Keratinocyte (primary cell): ENCODE results near the gene SPRING1. TPM values are rescaled to one million over a fixed set of nuclear protein-coding genes. Genes with fewer than 3 reads are reported as not detected.
"Not testable (repeated sequence)": the region's sequence is repeated elsewhere in the genome, so short reads cannot be mapped to it uniquely, and the experiment has no call there.

Source experiments
- DNase-seq: peaks from one replicate; pipeline ENCODE4 v3.0.0-alpha.2; 2011; ENCODE audit warnings: low read depth, missing footprints, low spot score
- FAIRE-seq: peaks from 2 replicates; lab custom pipeline; 2011; peaks lifted over from hg19 to GRCh38; lab: Jason Lieb, UNC
- H2AFZ ChIP-seq: 2 replicates; pipeline ENCODE4 v1.6.0; 2012; ENCODE audit warnings: low read length, control low read depth, inconsistent platforms; ENCODE audit not compliant: control insufficient read depth
- H3K27ac ChIP-seq: 2 replicates; pipeline ENCODE4 v1.5.1; 2011; ENCODE audit warnings: low read length; ENCODE audit not compliant: control insufficient read depth, insufficient read depth
- H3K27me3 ChIP-seq: 3 replicates; pipeline ENCODE4 v1.6.0; 2011; ENCODE audit warnings: low read length; ENCODE audit not compliant: control insufficient read depth, insufficient read depth; ENCODE audit errors: extremely low read depth
- H3K36me3 ChIP-seq, 2 experiments: 2 replicates in 1 of 2; 3 replicates in 1 of 2; pipeline ENCODE4 v1.5.1; 2011; ENCODE audit warnings: low read length in 2 of 2, mild to moderate bottlenecking in 1 of 2; ENCODE audit not compliant: control insufficient read depth in 2 of 2, insufficient read depth in 2 of 2; ENCODE audit errors: extremely low read depth in 1 of 2
- H3K4me1 ChIP-seq: 3 replicates; pipeline ENCODE4 v1.5.1; 2011; ENCODE audit warnings: low read length; ENCODE audit not compliant: control insufficient read depth, insufficient read depth; ENCODE audit errors: extremely low read depth
- H3K4me2 ChIP-seq: 3 replicates; pipeline ENCODE4 v1.6.0; 2011; ENCODE audit warnings: low read depth, low read length; ENCODE audit not compliant: control insufficient read depth, insufficient read depth; ENCODE audit errors: extremely low read depth
- H3K4me3 ChIP-seq, 3 experiments: fragments of 200-600 bp in 1 of 3; sonication (generic) in 1 of 3; 2 replicates in 2 of 3; 3 replicates in 1 of 3; pipeline ENCODE4 v1.5.1; 2011 to 2016; ENCODE audit warnings: low read length in 3 of 3, mild to moderate bottlenecking in 3 of 3, control low read depth in 2 of 3, inconsistent platforms in 1 of 3, low read depth in 1 of 3, mixed read lengths in 1 of 3, mixed run types in 1 of 3, moderate library complexity in 1 of 3; ENCODE audit not compliant: control insufficient read depth in 2 of 3, insufficient read depth in 2 of 3; ENCODE audit errors: extremely low read depth in 1 of 3
- H3K79me2 ChIP-seq: 2 replicates; pipeline ENCODE4 v1.6.0; 2012; ENCODE audit warnings: low read length; ENCODE audit not compliant: control insufficient read depth, insufficient read depth
- H3K9ac ChIP-seq: 3 replicates; pipeline ENCODE4 v1.6.0; 2011; ENCODE audit warnings: low read length; ENCODE audit not compliant: control insufficient read depth, insufficient read depth; ENCODE audit errors: extremely low read depth
- H3K9me1 ChIP-seq: 3 replicates; pipeline ENCODE4 v1.6.0; 2011; ENCODE audit warnings: low read length; ENCODE audit not compliant: control insufficient read depth, insufficient read depth; ENCODE audit errors: extremely low read depth
- H3K9me3 ChIP-seq: 2 replicates; pipeline ENCODE4 v1.5.1; 2012; ENCODE audit warnings: low read depth, low read length; ENCODE audit not compliant: control insufficient read depth
- H4K20me1 ChIP-seq: 3 replicates; pipeline ENCODE4 v1.6.0; 2011; ENCODE audit warnings: low read length; ENCODE audit not compliant: control insufficient read depth, insufficient read depth; ENCODE audit errors: extremely low read depth
- CTCF ChIP-seq, 3 experiments: IDR thresholded peaks in 1 of 3; conservative IDR thresholded peaks in 1 of 3; optimal IDR thresholded peaks in 1 of 3; 2 replicates in 2 of 3; 3 replicates in 1 of 3; pipeline versions ENCODE3 to v1.5.1; 2011; ENCODE audit warnings: low read length in 3 of 3, mild to moderate bottlenecking in 3 of 3, moderate library complexity in 2 of 3, control low read depth in 1 of 3, inconsistent platforms in 1 of 3; ENCODE audit not compliant: insufficient read depth in 2 of 3; ENCODE audit errors: extremely low read depth in 1 of 3
- EZH2 ChIP-seq: IDR thresholded peaks from one replicate; pipeline ENCODE4 v1.6.1; 2012; ENCODE audit warnings: inconsistent platforms, mild to moderate bottlenecking, low read length, moderate library complexity
- dilution Hi-C: fragments of 300-500 bp; cut with MboI; formaldehyde crosslinking; loops from one replicate; pipeline ENCODE4 v1.7.0; 2020; ENCODE audit warnings: low sequenced_read_pairs; ENCODE audit not compliant: extremely low pct_ligation_motif_present
- polyA plus RNA-seq, 5 experiments: library from polyadenylated mRNA; depleted of rRNA in 3 of 5; stranded (reverse) in 3 of 5; stranded (forward) in 1 of 5; unstranded in 1 of 5; fragments of >200 nt; gene quantifications; 1 replicate in 1 of 5; 2 replicates in 3 of 5; 3 replicates in 1 of 5; pipeline versions ENCODE4 v1.2.1 to v1.2.3, GENCODE V29; 2011 to 2012; ENCODE audit warnings: missing spikeins in 2 of 5, low read depth in 1 of 5, low replicate concordance in 1 of 5

SPRING1 gene
- polyA plus RNA-seq, 1 donor (not counting 4 experiments of a cell fraction or from before 2014, with no cell fraction given) = 17.1 TPM

DNA sequence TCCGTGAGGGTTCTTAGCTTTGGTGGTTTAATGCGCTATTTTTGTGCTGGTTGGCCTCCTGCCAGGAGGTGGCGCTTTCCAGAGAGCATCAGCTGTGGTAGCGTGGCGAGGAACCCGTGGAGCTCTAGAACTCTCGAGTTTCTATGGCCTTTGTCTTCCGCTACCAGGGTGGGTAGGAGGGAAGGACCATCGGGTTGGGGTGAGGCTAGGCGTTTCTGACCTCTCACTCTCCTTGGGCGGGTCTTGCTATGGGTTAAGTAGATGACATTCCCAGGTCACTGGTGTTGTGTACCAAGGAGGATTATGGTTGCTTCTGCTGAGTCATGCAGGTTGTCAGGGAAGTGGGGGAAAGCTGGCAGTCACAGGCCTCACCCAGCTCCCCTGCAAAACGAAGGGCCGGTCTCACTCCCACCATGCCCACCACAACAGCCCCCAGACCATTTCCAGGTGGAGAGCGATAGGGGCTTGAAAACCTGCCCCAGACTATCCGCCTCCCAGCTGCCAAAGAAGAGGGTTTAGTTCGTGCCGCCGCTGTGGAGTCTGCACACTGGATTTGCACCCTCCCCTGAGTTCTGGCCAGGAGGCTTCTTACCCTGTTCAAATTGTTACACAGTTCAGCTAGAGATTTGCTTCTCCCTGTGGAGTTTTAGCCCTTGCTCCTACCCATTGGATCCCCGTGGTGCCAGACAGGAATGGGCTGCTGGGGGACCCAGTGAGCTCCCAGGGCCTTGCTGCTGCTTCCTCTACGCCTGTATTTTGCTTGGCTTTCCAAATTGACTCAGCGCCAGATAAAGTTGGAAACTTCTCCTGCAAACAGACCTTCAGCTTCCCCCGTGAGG is 22.1 kb upstream of the SPRING1 start:
- no peaks in the 10 kb centered on the region for H3K36me3 ChIP-seq
- TF ChIP-seq EZH2 (no peak), CTCF (optimal IDR thresholded peaks at IDR 0.05 in 1 of 3, IDR thresholded peaks at IDR 0.05 in 1 of 3, conservative IDR thresholded peaks at IDR 0.05 in 1 of 3; ENCODE audit: extremely low read depth in 1 of 3, insufficient read depth in 2 of 3, low read length in 3 of 3) (no peak)
- H3K9me3 ChIP-seq = no peaks in the 10 kb centered on the region
- no peak overlapping the region for H2AFZ ChIP-seq
- no peak overlapping the region for H3K4me2 ChIP-seq
- DNase-seq = no peak
- H3K4me1 ChIP-seq = no peaks in the 10 kb centered on the region
- no peak overlapping the region for H3K4me3 ChIP-seq
- no peak for FAIRE-seq
- H3K9me1 ChIP-seq = no peaks in the 10 kb centered on the region
- H3K9ac ChIP-seq = no peak overlapping the region
- dilution Hi-C loops = no loop called here
- H3K79me2 ChIP-seq = no peaks in the 10 kb centered on the region
- H3K27ac ChIP-seq = no peak overlapping the region
- H3K27me3 ChIP-seq = no peaks in the 10 kb centered on the region
- no peaks in the 10 kb centered on the region for H4K20me1 ChIP-seq

DNA sequence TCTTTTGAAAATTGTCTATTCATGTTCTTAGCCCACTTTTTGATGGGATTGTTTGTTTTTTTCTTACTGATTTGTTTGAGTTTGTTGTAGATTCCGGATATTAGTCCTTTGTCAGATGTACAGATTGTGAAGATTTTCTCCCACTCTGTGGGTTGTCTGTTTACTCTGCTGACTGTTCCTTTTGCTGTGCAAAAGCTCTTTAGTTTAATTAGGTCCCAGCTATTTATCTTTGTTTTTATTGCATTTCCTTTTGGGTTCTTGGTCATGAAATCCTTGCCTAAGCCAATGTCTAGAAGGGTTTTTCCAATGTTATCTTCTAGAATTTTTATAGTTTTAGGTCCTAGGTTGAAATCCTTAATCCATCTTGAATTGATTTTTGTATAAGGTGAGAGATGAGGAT is 16.9 kb upstream of the SPRING1 start:
- H3K4me3 ChIP-seq, H3K27ac ChIP-seq, H3K79me2 ChIP-seq: not testable (repeated sequence)

DNA sequence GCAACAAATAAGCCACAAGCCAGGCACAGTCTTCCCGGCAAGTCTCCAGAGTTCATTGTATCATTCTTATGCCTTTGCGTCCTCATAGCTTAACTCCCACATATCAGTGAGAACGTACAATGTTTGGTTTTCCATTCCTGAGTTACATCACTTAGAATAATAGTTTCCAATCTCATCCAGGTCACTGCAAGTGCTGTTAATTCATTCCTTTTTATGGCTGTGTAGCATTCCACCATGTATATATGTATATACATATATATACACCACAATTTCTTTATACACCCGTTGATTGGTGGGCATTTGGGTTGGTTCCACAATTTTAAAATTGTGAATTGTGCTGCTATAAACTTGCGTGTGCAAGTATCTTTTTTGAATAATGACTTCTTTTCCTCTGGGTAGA is 16.2 kb upstream of the SPRING1 start:
- H3K9me3 ChIP-seq, H3K79me2 ChIP-seq, H4K20me1 ChIP-seq, H3K4me1 ChIP-seq, dilution Hi-C loops, H3K27me3 ChIP-seq, H3K27ac ChIP-seq, H3K36me3 ChIP-seq, H3K9ac ChIP-seq, H3K4me2 ChIP-seq, FAIRE-seq, H3K9me1 ChIP-seq, H3K4me3 ChIP-seq, DNase-seq, H2AFZ ChIP-seq: not testable (repeated sequence)

More for the DNA sequence above, 16.9 kb upstream of the SPRING1 start:
- H3K9me3 ChIP-seq, H3K36me3 ChIP-seq, FAIRE-seq, H3K27me3 ChIP-seq, H3K4me1 ChIP-seq, H4K20me1 ChIP-seq, H2AFZ ChIP-seq, H3K4me2 ChIP-seq, H3K9ac ChIP-seq, dilution Hi-C loops, H3K9me1 ChIP-seq, DNase-seq: not testable (repeated sequence)
